ENCODE results near the gene CROCC2.

Gene CROCC2

DNA sequence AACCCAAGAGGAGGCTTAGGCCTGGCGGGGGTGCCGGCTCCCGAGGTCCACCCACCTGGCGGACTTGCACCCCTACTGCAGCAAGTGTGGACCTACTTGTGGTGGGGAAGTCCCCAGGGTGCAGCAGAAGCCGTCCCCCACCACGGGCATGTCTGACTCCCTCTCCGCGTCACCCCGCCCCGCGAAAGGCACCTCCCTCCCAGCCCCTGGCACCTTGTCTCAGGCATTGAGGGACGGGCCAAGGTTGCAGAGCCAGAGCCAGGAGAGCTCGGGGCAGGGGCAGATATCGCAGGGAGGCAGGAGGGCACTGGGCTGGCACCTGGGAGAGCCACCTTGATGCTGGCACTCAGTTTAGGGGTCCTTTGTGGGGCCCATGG lies 19.0 kb downstream of the CROCC2 start:
- no peak for DNase-seq

DNA sequence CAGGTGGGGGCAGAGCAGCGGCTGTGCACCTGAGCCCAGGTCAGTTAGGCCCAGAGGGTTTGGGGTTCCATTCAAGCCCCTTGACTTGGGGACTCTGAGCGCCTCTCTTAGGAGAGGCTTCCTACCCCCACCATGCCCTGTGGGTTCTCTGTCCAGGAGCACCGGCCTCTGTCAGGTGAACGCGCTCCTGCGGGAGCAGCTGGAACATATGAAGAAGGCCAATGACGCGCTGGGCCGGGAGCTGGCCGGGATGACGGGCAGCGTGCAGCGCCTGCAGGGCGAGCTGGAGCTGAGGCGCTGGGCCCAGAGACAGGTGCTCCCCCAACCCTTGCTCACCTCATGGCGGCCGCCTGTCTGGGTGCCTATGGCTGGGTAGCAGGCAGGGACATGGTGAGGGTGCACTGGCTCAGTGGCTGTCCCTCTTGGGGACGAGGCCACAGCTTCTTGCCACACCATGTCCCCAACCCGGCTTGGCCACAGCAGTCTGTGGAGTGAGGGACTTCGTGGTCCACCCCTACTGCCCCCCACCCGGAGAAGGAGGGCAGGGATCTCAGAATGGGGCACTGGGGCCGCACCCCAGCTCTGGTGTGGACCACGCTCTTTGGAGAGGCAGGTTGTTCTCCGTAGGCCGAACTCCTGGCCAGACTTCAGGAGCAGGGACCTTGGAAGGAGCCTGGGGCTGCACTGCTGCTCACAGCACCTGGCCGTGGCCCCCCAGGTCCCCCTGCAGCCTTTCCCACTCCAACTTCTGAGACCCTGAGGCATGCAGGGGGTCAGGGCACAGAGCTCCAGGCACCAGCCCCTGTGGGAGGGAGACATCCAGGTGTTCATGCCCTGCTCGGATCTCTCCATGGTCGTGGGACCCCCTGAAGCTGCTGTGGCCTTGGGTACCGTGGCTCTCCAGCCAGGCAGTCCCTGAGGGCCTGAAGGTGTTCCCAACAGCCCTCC lies 19.7 kb downstream of the CROCC2 start:
- no peak for DNase-seq

DNA sequence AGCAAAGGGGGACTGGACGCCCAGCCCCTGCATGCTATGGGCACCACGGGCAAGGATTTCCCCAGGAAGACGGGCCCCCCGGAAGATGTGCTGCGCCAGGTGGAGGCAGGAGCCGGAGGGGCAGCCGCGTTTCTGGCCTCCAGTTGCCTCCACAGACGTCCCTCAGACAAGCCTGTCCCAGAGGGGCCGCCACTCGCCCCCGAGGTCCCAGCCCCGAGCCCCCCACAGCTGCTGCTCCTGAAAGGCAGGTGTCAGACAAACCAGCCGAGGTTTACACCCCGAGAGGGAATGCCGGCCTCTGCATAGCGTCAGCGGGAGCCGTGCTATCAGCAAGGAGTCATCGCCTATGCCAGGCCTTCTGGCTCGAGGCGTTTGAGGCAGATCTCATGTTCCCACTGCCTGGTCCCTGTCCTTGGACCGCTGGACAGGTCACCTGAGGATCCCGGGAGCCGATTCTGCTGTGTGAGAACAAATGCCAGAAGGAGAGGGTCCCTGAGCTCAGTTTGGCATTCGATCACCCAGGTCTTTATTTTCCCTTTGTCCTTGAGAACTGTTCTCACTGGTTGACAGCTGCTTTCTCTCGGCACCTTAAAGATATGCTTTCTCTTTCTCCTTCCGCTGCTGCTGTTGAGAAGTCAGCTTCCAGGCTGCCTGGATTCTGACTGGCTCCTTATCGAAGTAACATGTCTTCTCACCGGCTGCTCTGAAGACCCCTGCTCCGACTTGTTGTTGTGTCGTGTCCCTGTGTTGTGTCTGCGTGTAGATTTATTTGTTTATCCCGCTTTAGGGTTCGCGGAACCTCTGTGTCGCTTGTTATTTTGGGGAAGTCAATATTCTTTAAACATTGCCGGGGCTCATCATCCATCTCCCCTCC lies 20.6 kb downstream of the CROCC2 start:
- no peak for DNase-seq

DNA sequence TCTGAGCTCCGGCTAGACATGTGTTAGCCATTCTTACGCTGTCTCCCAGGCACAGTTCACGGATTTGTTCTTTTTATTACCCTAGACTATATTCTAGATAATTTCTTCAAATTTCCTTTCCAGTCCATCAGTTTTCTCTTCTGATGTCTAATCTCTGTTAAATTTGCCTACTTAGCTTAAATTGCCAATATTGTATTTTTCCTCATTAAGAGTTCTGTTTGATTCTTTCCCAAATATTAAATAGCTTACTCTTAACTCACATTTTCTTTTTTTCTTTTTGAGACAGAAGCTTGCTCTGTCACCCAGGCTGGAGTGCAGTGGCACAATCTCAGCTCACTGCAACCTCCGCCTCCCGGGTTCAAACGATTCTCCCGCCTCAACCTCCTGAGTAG lies 21.2 kb downstream of the CROCC2 start:
- no peak for DNase-seq

DNA sequence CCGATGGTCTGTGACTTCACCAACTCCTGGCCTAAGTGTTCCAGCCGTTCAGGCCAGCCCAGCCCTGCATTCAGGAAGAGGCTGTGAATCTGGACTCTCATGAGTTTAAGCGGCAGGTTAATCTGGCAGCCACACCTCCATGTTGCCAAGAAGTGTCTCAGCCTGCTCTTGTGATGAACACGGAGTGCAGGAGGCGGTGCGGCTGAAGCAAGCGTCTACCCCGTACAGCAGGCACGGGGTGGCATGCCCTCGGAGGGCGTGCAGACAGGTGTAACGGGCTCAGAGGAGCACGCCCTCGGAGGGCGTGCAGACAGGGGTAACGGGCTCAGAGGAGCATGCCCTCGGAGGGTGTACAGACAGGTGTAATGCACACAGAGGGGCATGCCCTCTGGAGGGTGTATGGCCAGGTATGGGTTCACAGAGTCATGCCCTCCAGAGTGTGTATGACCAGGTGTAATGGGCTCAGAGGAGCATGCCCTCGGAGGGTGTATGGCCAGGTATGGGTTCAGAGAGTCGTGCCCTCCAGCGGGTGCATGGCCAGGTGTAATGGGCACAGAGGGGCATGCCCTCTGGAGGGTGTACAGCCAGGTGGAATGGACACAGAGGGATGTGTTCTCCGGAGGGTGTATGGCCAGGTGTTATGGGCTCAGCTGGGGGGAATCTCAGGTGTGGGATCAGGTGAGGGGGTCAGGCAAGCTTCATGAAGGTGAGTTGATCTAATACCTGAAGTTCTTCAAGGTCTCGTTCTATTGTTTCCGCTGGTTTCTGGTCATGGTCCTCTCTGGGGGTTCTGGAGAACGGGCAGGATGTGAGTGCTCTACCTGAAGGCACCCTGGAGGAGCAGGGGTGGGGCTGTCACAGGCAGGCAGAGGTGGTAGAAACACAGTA lies 22.6 kb downstream of the CROCC2 start:
- no peak for DNase-seq

DNA sequence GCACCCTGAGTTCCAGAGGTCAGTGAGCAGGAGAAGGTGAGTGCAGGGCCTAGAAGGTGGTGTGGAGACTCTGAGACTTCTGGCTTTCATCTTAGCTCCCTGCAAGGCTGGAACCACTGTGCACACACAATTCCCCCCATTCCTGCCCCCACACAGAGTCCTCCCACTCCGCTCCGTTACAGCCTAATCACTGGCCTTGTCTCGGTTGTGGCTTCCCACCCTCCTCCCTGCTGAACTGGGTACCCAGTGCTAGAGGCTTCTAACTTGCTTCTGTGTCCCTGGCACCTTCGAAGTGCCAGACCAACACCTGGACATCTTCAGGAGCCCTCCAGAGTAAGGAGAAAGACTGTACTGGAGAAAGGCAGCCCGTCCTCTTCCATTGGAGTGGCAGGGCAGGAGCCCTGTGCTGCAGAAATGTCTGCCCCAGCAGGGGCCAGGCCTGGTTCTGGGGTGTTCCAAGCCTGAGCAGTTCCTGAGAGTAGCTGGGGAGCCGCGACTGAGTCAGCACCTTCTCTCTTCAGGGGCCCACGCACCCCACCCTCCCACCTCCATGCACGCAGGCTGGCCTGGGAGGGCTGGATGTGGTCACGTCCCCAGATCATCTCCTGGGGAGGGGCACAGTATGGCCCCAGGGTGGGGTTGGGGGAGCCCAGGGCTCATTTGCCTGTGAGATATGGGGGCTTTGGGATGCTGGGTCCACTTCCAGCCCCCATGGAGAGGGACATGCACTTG lies 23.4 kb downstream of the CROCC2 start:
- no peak for DNase-seq

DNA sequence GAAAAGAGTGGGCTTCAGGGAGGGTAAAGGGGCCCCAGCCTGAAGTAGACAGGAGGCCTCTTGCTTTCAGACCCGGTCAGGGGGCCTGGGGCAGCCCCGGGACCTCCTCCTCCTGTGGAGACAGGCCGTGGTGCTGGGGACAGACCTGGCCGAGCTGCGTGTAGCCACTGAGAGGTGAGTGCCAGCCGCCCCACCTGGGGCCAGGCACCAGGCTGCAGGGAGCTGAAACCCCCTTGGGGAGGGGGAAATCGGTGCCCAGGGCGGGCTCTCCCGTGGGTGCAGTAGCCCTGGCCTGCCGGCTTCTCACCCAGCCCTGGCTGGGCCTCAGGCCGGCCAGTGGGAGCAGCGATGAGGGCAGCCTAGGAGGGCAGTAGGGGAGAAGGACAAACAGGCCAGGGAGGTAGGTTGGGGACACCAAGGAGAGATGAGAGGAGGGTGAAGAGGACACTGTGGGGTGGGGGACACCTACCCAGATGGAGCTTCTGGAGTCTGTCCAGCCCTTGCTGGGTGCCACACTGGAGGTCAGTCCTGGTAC lies 24.0 kb downstream of the CROCC2 start:
- DNase-seq, result no peak

DNA sequence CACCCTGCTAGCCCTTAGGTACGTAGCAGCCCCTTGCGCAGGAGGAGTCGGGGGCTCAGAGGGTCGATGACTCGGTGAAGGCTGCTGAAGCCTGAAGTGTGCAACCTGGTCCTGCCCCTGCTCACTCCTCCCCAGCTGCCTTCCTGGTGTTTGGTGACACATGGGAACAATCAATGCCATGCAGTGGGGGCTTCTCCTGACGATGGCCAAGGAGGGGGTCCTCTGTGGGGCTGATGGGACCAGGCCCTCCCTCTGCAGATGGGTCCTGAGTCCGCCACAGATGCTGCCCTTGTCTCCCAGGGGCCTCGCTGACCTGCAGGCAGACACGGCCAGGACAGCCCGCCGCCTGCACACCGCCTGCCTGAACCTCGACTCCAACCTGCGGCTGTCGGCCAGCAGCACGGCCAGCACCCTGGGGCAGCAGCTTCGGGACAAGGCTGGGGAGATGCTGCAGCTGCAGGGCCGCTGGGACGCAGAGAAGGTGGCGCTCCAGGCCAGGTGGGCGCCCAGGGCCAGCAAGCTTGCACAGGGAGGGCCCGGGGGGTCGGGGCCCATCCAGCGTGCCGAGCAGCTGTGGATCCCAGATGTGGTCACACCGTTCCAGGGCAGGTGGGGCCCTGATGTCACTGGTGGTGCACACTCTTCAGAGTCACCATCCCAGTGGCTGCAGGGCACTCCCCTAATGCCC lies 24.6 kb downstream of the CROCC2 start:
- no peak for DNase-seq

DNA sequence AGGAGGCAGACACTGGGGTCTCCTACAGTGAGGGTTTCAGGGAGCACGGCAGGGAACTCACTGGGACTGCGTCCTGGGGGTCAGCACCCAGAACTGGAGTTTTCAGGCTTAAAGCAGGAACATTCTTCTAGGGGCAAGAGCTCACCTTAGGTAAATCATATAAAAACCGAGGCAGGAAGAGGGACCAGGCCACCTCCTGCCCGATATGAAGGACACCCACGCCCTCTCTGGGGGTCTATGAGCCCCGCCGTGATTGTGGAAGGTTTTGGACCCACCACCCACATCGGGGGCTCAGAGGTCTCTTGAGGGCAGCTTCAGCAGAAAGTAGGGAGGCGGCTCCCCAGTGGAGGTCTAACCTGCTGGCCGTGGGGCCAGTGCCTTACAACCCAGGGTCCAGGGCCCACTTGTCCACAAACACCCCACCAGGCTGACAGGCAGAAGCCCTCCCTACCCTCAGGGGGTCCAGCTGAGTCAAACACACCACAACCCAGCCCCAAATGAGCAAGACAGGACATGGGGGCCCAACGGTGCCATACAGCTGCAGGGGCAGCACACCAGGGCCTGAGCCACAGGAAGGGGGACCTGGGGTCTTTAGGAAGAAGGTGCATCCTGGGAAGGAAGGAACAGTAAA lies 25.3 kb downstream of the CROCC2 start:
- no peak for DNase-seq

DNA sequence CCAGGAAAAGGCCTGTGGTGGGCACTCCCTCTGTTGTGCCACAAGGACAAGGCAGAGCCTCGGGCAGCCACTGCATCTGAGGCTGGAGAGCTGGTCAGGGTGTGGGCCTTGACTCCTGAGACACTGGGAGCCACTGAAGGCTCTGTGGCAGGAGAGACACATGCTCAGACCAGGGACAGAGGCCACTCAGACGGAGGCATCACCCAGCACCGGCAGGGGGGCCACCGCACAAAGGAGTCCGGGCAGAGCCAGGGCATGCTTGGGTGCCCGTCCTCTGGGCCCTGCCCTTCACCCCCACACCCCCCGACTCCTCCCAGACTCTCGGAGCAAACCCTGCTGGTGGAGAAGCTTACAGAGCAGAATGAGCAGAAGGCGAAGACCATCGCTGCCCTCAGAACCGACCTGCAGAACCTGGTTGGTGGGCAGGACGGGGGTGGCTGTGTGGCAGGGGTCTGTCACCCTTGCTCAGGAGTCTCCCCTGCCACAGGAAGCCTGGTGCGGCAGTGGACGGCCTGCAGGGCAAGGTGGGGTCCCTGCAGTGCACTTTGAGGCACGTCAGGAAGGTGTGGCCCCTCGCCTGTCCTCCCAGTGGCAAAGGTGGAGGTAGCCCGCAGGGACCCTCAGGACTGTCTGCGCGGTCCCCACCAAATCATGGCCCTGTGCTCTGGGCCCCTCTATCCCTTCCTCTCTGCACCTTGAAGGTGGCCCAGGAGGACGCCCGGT lies 26.0 kb downstream of the CROCC2 start:
- no peak for DNase-seq

DNA sequence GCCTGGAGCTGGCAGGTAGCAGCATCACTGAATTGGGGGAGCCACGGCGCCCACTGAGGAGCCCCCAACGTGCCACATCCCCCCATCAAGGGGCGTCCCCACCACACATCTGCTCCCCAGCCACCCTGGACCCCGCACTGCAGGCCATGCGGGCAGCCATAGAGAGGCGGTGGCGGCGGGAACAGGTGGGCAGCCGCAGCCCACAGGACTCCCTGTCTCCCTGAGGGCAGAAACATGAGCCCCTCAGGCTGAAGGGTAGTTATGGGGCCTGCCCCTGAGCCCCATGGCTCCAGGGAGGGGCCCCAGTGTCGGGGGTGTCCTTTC lies 26.6 kb downstream of the CROCC2 start:
- DNase-seq, result no peak

DNA sequence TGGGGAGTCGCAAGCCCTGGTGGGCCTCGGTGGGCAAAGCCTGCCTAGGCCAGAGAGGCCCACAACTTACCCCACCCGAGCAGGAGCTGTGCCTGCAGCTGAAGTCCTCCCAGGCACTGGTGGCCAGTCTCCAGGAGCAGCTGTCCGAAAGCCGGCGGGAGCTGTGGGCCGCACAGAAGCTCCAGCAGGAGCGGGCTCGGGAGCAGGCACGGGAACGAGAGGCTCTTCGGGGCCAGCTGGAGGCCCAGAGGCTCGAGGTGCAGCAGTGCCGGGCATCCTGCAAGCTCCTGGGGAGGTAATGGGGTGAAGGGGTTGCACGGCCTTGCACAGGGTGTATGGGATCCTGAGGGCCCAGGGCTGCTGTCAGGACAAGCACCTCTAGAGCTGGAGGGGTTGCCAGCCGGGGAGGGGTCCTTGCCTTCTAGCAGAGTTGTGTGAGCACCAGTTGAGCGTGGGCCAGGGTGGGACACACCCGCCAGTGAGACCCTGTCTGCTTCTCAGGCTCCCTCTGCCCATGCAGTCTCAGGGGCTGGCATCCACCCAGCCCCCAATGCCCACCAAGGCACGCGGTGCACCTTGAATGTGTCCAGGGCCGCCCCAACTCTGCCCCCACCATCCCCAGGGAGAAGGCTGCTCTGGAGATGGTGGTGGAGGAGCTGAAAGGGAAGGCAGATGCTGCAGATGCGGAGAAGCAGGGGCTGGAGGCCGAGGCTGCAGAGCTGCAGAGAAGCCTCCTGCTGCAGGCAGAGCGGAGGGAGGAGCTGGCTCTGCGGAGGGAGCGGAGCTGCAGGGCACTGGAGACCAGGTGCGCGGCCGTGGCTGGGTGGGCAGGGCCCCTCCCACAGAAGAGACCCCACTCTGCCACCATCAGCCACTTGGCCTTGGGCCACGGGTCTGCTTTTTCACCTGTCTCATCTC lies 27.2 kb downstream of the CROCC2 start:
- DNase-seq, result no peak

DNA sequence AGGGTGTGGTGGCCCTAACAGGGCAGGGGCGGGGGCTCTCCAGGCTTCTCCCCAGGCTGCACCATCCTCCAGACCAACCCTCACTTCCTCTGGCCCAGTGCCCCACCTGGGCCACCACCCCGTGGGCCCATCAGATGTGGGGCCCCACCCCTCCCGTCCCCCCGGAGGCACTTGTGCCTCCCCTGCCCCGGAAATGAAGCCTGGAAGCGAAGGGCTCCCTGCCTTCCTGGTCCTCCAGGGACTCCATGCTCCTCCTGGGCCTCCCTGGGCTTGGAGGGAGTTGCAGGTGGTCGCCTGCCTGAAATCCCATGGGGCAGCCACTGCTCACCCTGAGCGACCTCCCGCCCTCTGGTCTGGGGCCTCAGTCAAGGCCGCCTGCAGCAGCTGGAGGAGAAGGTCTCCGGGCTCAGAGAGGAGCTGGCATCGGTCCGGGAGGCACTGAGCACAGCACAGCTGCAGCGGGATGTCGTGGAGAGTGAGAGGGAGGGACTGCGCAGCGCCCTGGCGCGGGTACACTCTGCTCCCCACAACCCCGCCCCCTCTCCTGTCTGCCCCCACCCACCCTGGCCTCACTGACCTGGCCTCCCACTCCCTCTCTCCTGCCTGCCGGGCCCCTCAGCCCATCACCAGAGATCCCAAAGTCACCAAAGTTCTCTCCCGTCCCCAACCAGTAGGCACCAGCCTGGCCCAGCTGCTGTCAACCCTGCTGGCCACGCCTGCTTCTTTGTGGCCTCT lies 28.0 kb downstream of the CROCC2 start:
- no peak for DNase-seq

DNA sequence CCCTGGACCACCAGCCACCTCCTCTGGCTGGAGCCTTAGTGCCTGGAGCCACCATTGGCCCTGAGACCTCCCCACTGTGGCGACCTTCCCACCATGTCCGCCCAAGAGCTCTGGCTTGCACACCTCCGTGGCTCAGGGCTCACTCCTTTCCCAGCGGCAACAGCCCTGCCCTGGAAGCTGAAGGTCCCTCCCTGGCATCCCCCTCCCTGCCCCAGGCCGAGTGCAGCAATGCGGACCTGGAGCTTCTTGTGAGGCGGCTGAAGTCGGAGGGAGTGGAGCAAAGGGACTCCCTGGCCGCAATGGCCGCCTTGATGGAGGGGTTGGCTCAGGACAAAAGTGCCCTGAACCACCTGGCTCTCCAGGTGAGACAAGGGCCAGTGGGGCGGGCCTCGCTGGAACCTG lies 28.6 kb downstream of the CROCC2 start:
- DNase-seq, result no peak

DNA sequence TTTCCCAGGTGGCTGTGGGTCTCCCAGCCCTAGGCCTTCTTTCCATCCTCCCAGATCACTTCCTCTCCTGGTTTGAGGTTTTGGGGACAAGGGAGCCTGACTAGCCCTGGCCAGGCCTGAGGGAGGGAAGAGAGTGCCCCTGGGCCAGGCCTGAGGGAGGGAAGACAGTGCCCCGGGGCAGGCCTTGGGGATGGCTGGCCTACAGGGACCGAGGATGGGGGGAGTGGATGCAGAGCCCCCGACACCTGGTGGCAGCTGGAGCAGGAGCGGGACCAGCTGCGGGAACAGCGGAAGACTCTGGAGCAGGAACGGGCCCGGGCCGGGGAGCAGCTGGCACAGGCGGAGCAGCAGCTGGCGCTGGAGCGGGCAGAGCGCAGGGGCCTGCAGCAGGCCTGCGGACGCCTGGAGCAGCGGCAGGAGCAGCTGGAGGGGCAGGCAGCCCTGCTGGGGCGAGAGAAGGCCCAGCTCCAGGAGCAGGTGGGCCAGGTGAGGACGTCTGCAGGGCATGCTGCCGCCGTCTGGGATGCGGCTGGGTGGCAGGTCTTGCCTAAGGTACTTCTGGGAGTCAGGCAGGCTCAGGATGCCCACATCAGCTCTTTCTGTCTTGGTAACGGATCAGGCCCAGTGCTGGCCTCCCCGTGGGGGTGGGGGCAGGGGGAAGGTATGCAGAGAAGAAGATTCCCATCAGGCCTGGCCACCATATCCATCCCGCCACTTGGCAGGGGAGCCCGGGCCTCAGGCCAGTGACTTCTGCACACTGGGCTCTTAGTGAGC lies 29.2 kb downstream of the CROCC2 start:
- DNase-seq, result no peak

DNA sequence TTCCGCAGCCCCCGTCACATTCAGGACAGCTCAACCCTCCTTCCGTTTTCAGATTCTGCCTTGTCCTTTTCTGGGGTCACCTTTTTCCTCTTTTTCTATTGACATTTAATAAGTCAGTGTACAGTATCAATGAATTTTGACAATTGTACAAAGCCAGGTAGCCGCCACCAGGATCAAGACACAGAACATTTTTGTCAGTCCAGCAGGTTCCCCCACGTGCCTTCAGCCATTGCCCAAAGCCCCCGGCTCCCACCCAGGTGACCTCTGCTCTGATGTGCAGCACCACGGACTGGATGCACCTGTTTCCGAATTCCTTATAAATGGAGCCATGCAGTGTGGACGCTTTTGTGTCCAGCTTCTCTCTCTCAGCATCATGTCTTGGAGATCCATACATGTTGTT lies 30.0 kb downstream of the CROCC2 start:
- no peak for DNase-seq

DNA sequence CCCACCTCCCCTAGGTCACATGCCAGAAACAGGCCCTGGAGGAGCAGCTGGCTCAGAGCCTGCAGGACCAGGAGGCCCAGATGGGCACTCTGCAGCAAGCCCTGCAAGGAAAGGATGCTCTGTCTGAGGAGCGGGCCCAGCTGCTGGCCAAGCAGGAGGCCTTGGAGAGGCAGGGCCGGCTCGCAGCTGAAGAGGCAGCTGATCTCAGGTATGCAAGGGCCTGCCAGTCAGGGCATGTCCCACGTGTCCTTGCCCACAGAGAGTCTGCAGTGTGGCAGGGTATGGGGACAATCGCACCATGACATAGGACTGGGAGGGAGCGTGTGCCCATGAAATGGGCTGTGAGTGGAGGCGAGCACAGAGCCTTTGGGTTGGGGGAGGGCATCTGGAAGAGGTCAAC lies 39.9 kb downstream of the CROCC2 start:
- no peak for DNase-seq

DNA sequence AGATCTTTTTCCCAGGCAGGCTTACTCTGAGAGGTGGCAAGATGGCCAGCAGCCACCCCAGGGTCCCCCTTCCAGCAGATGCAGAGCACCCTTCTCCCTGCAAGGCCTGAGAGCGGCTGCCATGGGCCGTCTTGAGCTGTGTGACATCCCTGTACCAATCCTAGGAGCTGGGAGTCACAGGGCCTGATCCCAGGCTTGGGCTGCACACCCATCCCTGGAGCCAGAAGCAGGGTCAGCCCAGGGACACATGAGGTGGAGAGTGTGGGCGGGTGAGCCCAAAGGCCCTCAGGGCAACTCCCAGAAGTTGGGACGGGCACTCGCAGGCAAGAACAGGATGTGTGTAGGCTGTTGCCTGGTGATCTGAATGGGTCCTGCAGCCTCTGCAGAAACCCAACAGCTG lies 40.5 kb downstream of the CROCC2 start:
- DNase-seq, result no peak

Data from fibroblast of upper back skin (primary cell).